ENCODE data around the gene FADS6. TPM values are rescaled to one million over a fixed set of nuclear protein-coding genes. Genes with fewer than 3 reads are reported as not detected.
A peak's percentile ranks its signal among the peaks of the same experiment; 100 is the strongest.

The FADS6 gene
- total and polyA plus RNA-seq, 2 donors (not counting 3 experiments of a cell fraction or from before 2014, with no cell fraction given): not detected

GRCh38 chr17:74921769-74922168 lies 28.3 kb upstream of the FADS6 start:
- FAIRE-seq (no peak), DNase-seq (ENCODE audit: low read depth, low spot score) (no peak)
- Histone ChIP-seq H3K36me3 (ENCODE audit: control insufficient read depth in 2 of 2, extremely low read depth in 1 of 2, insufficient read depth in 2 of 2, low read length in 2 of 2) (no peaks in the 10 kb centered on the region), H3K79me2 (ENCODE audit: control insufficient read depth, insufficient read depth, low read length) (no peaks in the 10 kb centered on the region), H3K4me2 (ENCODE audit: insufficient read depth, low read length) (no peak overlapping the region), H2AFZ (ENCODE audit: low read depth, low read length) (no peak overlapping the region), H3K9ac (replicated peaks; ENCODE audit: extremely low read depth, insufficient read depth, low read length) (no peak overlapping the region), H4K20me1 (replicated peaks; ENCODE audit: control insufficient read depth, extremely low read depth, insufficient read depth, low read length) (no peaks in the 10 kb centered on the region), H3K4me3 (replicated peaks in 1 of 3; ENCODE audit: insufficient read depth in 1 of 3, low read depth in 1 of 3, low read length in 3 of 3) (no peak overlapping the region), H3K9me1 (replicated peaks; ENCODE audit: control insufficient read depth, extremely low read depth, insufficient read depth, low read length) (no peaks in the 10 kb centered on the region), H3K27ac (ENCODE audit: insufficient read depth, low read depth, low read length) (no peak overlapping the region), H3K27me3 (ENCODE audit: control insufficient read depth in 2 of 2, insufficient read depth in 2 of 2, low read length in 2 of 2) (peaks cover 37 to 45% of the 10 kb centered on the region in 2 experiments), H3K4me1 (ENCODE audit: control insufficient read depth, extremely low read depth, insufficient read depth, low read length) (peaks cover 4% of the 10 kb centered on the region), H3K9me3 (replicated peaks; ENCODE audit: control insufficient read depth, insufficient read depth, low read length) (no peaks in the 10 kb centered on the region)
- dilution Hi-C loops (cut with MboI; ENCODE audit: extremely low pct_ligation_motif_present, low sequenced_read_pairs) (no loop called here), intact Hi-C loops (cut with micrococcal nuclease) (loop anchor here (5.0 kb wide), 1 partner anchor 281 kb away; no protein-coding TSS in a partner anchor)
- POLR2A ChIA-PET: no interaction called here
- TF ChIP-seq, protein P1, sequence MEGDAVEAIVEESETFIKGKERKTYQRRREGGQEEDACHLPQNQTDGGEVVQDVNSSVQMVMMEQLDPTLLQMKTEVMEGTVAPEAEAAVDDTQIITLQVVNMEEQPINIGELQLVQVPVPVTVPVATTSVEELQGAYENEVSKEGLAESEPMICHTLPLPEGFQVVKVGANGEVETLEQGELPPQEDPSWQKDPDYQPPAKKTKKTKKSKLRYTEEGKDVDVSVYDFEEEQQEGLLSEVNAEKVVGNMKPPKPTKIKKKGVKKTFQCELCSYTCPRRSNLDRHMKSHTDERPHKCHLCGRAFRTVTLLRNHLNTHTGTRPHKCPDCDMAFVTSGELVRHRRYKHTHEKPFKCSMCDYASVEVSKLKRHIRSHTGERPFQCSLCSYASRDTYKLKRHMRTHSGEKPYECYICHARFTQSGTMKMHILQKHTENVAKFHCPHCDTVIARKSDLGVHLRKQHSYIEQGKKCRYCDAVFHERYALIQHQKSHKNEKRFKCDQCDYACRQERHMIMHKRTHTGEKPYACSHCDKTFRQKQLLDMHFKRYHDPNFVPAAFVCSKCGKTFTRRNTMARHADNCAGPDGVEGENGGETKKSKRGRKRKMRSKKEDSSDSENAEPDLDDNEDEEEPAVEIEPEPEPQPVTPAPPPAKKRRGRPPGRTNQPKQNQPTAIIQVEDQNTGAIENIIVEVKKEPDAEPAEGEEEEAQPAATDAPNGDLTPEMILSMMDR (IDR thresholded peaks at IDR 0.05; ENCODE audit: extremely low read depth in 1 of 2, insufficient read depth in 1 of 2, low read depth in 1 of 2, low read length in 2 of 2): no peak
- no peak for TF ChIP-seq GATA2 (IDR thresholded peaks at IDR 0.05; ENCODE audit: insufficient read depth, insufficient read length, low read depth, low read length)
- no TSS peak for BruUV-seq (replicated peaks)
- CTCF ChIA-PET: interaction anchor here (1.2 to 3.7 kb wide), 2 partner anchors 36 to 50 kb away, joined by 4 to 23 read pairs; partner anchors contain the start of gene HID1

DNA sequence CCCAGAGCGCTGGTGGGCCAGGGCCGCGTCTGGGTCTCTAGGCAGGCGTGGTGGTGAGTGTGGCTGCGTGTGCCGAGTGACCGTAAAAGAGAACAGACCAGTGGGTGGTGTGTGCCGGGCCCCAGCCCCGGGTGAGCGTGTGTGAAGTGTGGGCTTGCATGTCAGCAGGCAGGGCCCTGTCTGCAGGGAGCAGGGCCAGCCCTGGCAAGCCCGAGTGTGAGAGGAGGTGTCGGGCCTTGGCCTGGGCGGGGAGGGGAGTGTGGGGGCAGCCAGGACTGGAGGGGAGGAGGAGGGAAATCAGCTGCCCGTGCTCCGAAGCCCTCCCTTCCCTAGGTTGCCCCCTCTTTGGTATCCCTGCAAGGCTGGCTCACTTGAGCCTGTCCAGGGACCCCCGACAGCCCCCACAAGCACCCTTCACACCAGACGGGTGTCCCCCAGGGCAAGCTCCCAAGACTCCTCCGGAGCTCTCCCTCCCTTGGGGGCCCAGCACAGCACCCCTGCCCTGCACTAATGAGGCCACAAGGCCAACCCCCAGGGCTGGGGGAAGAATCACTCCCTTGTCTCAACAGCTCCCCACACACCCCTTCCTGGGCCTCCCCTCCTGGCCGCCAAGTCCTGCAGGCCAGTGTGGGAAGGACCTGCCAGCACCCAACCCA lies 27.7 kb upstream of the FADS6 start:
- H3K4me3 ChIP-seq (replicated peaks in 1 of 3; ENCODE audit: insufficient read depth in 1 of 3, low read depth in 1 of 3, low read length in 3 of 3): no peak overlapping the region
- no peaks in the 10 kb centered on the region for H3K36me3 ChIP-seq (ENCODE audit: control insufficient read depth in 2 of 2, extremely low read depth in 1 of 2, insufficient read depth in 2 of 2, low read length in 2 of 2)
- peaks cover 34 to 42% of the 10 kb centered on the region in 2 experiments for H3K27me3 ChIP-seq (ENCODE audit: control insufficient read depth in 2 of 2, insufficient read depth in 2 of 2, low read length in 2 of 2)
- CTCF ChIA-PET: interaction anchor here (1.0 to 3.7 kb wide), 4 partner anchors 37 to 280 kb away, joined by 3 to 23 read pairs (median 7); partner anchors contain the start of gene HID1
- H3K9ac ChIP-seq (replicated peaks; ENCODE audit: extremely low read depth, insufficient read depth, low read length): no peak overlapping the region
- TF ChIP-seq POLR2A (IDR thresholded peaks at IDR 0.05; ENCODE audit: low read depth, low read length) (no peak), EZH2 (IDR thresholded peaks at IDR 0.05; ENCODE audit: borderline replicate concordance, low read depth, low read length, severe bottlenecking) (peak; percentile 0)
- TF ChIP-seq, protein P2, sequence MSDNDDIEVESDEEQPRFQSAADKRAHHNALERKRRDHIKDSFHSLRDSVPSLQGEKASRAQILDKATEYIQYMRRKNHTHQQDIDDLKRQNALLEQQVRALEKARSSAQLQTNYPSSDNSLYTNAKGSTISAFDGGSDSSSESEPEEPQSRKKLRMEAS (IDR thresholded peaks at IDR 0.05; ENCODE audit: insufficient read depth, insufficient read length): no peak
- peaks cover 4% of the 10 kb centered on the region for H3K4me1 ChIP-seq (ENCODE audit: control insufficient read depth, extremely low read depth, insufficient read depth, low read length)
- no peaks in the 10 kb centered on the region for H3K79me2 ChIP-seq (ENCODE audit: control insufficient read depth, insufficient read depth, low read length)
- no TSS peak for BruUV-seq (replicated peaks)
- no peak overlapping the region for H3K4me2 ChIP-seq (ENCODE audit: insufficient read depth, low read length)
- no peaks in the 10 kb centered on the region for H3K9me1 ChIP-seq (replicated peaks; ENCODE audit: control insufficient read depth, extremely low read depth, insufficient read depth, low read length)
- FAIRE-seq (no peak), DNase-seq (ENCODE audit: low read depth, low spot score) (no peak)
- H2AFZ ChIP-seq (ENCODE audit: low read depth, low read length): no peak overlapping the region
- H3K9me3 ChIP-seq (replicated peaks; ENCODE audit: control insufficient read depth, insufficient read depth, low read length): no peaks in the 10 kb centered on the region
- H3K27ac ChIP-seq (ENCODE audit: insufficient read depth, low read depth, low read length): no peak overlapping the region
- intact Hi-C loops (cut with micrococcal nuclease): loop anchor here (5.0 kb wide), 1 partner anchor 281 kb away; no protein-coding TSS in a partner anchor
- POLR2A ChIA-PET: no interaction called here
- H4K20me1 ChIP-seq (replicated peaks; ENCODE audit: control insufficient read depth, extremely low read depth, insufficient read depth, low read length): no peaks in the 10 kb centered on the region
- dilution Hi-C loops (cut with MboI; ENCODE audit: extremely low pct_ligation_motif_present, low sequenced_read_pairs): no loop called here

Data from endothelial cell of umbilical vein (primary cell).